Right atrium auricular region (tissue), 2 donors: ENCODE data around the gene CTTNBP2NL. TPM values are rescaled to one million over a fixed set of nuclear protein-coding genes. Genes with fewer than 3 reads are reported as not detected.
"Not testable (repeated sequence)": the region's sequence is repeated elsewhere in the genome, so short reads cannot be mapped to it uniquely, and the experiment has no call there.

Experiments used
- DNase-seq: peaks from one replicate; pipeline ENCODE4 v3.0.0-alpha.2; 2019; ENCODE audit warnings: low spot score
- H3K27ac ChIP-seq, 2 donors: fragments of 200-600 bp; sonication (generic); 1 replicate in 1 of 2; 2 replicates in 1 of 2; pipeline ENCODE4 v1.5.1; 2016 to 2019
- H3K27me3 ChIP-seq, 2 donors: fragments of 200-600 bp; sonication (generic); one replicate each; pipeline versions ENCODE4 v1.5.1 to v1.6.0; 2017 to 2019
- H3K36me3 ChIP-seq: fragments of 200-600 bp; sonication (generic); one replicate; pipeline ENCODE4 v1.5.1; 2016
- H3K4me1 ChIP-seq, 2 donors: fragments of 200-600 bp; sonication (generic); one replicate each; pipeline versions ENCODE4 v1.5.1 to v1.6.0; 2017 to 2019
- H3K4me3 ChIP-seq, 2 donors: fragments of 200-600 bp; sonication (generic); 1 replicate in 1 of 2; 2 replicates in 1 of 2; pipeline ENCODE4 v1.5.1; 2017 to 2019; ENCODE audit warnings: mild to moderate bottlenecking in 1 of 2, moderate library complexity in 1 of 2
- H3K9me3 ChIP-seq, 2 donors: fragments of 200-600 bp; sonication (generic); one replicate each; pipeline ENCODE4 v1.5.1; 2019
- total RNA-seq, 2 donors: library from RNA; depleted of rRNA; stranded (reverse); fragments of >200 nt; gene quantifications; one replicate each; pipeline ENCODE4 v1.1.0, GENCODE V29; 2016
- TF ChIP-seq, protein P1 (sequence below), 2 donors: fragments of 200-600 bp; sonication (generic); IDR thresholded peaks; one replicate each; pipeline ENCODE4 v1.5.1; 2019; ENCODE audit warnings: antibody characterized with exemption in 2 of 2

The CTTNBP2NL gene
- total RNA-seq, 2 donors from 2014 or later: 10.2 to 13.4 TPM

DNA sequence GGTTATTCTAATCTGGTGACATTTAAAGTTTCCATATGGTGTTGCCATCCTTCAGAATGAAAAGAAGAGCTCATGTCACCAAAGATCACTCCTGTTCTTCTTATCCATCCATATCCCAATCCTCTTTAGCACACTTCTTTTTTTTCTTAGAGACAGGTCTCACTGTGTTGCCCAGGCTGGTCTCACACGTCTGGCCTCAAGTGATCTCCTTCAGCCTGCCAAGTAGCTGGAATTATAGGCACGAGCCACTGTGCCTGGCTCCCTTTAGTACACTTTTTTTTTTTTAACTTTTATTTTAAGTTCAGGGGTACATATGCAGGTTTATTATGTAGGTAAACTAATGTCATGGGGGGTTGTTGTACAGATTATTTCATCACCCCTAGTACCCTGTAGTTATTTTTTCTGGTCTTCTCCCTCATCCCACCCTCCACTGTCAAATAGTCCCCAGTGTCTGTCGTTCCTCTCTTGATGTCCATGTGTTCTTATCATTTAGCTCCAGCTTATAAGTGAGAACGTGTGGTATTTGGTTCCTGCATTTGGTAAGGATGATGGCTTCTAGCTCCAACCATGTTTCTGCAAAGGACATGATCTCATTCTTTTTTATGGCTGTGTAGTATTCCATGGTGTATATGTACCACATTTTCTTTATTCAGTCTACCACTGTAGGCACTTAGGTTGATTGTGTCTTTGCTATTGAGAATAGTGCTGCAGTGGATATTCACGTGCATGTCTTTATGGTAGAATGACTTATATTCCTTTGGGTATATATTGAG, 40.6 kb downstream of the CTTNBP2NL start:
- Histone ChIP-seq H3K27me3 (no peaks in the 10 kb centered on the region), H3K4me1 (peaks cover 0 to 37% of the 10 kb centered on the region in 2 donors), H3K27ac (peak overlapping the region; percentile 33 to 45), H3K36me3 (no peaks in the 10 kb centered on the region), H3K9me3 (no peaks in the 10 kb centered on the region), H3K4me3 (no peak overlapping the region)
- TF ChIP-seq, protein P1, sequence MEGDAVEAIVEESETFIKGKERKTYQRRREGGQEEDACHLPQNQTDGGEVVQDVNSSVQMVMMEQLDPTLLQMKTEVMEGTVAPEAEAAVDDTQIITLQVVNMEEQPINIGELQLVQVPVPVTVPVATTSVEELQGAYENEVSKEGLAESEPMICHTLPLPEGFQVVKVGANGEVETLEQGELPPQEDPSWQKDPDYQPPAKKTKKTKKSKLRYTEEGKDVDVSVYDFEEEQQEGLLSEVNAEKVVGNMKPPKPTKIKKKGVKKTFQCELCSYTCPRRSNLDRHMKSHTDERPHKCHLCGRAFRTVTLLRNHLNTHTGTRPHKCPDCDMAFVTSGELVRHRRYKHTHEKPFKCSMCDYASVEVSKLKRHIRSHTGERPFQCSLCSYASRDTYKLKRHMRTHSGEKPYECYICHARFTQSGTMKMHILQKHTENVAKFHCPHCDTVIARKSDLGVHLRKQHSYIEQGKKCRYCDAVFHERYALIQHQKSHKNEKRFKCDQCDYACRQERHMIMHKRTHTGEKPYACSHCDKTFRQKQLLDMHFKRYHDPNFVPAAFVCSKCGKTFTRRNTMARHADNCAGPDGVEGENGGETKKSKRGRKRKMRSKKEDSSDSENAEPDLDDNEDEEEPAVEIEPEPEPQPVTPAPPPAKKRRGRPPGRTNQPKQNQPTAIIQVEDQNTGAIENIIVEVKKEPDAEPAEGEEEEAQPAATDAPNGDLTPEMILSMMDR (IDR thresholded peaks at IDR 0.05): no peak
- DNase-seq: no peak

DNA sequence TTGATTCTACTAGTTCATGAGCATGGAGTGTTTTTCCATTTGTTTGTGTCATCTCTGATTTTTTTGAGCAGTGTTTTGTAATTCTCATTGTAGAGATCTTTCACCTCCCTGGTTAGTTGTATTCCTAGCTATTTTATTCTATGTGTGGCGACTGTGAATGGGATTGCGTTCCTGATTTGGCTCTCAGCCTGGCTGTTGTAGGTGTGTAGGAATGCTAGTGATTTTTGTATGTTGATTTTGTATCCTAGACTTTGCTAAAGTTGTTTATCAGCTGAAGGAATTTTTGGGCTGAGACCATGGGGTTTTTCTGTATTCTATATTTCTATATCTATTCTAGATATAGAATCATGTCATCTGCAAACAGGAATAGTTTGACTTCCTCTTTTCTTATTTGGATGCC, 42.1 kb downstream of the CTTNBP2NL start:
- DNase-seq, H3K4me3 ChIP-seq, H3K36me3 ChIP-seq, H3K27me3 ChIP-seq, H3K9me3 ChIP-seq: not testable (repeated sequence)
- Histone ChIP-seq H3K4me1 (peaks cover 0 to 35% of the 10 kb centered on the region in 2 donors), H3K27ac (peak overlapping the region in 1 of 2 donors; percentile 57)

DNA sequence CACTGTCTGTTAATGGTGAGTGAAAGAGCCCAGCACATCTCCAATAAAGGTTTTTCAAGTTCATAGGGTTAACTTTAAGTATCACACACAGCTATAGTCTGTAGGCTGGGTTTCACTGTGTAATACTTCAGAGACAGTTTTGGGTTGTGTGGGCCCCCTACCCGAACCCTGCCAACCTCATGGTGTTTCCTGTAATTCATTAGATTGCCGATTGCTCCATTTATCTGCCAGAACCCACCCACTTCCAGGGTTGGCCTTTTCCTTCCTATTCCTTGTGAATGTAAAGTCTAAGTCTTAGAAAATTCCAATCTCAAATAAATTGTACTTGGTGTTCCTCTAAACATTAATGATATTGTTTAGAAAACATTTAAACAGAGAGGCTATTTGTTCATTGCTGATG, 43.6 kb downstream of the CTTNBP2NL start:
- H3K4me1 ChIP-seq: peaks cover 0 to 35% of the 10 kb centered on the region in 2 donors
- DNase-seq: no peak
- H3K27ac ChIP-seq: peak overlapping the region; percentile 36 to 57

DNA sequence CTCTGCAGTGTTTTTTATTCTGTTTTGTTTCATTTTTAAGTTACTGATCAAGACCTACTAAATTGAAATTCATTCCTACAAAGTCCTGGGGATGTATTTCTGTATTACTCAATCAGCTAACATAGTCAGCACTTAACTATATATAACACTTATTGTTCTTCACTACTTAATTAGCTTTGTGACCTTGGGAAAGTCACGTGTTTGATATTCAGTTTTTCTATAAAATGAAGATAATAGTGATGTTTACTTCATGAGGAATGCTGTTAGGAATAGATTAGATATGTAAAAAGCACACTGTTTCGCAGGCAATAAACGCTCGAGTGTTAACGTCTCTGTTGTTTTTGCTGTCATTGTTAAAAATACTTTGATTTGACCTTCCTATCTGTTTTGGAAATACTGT, 44.6 kb downstream of the CTTNBP2NL start:
- Histone ChIP-seq H3K9me3 (no peaks in the 10 kb centered on the region), H3K27ac (peak overlapping the region in 1 of 2 donors; percentile 35), H3K4me1 (peaks cover 0 to 33% of the 10 kb centered on the region in 2 donors), H3K36me3 (no peaks in the 10 kb centered on the region), H3K27me3 (no peaks in the 10 kb centered on the region), H3K4me3 (no peak overlapping the region)
- TF ChIP-seq, protein P1 (IDR thresholded peaks at IDR 0.05): no peak
- no peak for DNase-seq

More for the DNA sequence above, 43.6 kb downstream of the CTTNBP2NL start:
- Histone ChIP-seq H3K9me3 (no peaks in the 10 kb centered on the region), H3K27me3 (no peaks in the 10 kb centered on the region), H3K36me3 (no peaks in the 10 kb centered on the region), H3K4me3 (no peak overlapping the region)
- TF ChIP-seq, protein P1 (IDR thresholded peaks at IDR 0.05): no peak

DNA sequence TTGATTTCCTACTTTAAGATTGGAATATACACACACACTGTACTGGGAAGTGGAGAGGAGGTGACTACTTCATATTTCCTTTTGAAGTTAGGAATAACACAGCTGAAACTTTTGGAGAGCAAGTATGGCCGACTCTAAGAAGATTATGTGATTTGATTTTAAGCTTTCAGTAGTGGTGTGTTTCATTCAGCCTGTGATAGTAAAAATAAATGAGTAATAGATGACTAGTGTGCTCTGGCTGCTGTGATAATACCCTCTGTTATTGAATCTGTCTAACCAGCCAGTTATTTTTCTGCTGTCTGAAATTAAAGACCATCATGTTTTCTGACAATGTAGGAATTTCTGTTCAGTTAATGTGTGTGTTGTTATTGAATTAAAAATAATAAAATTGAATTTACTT, 48.3 kb downstream of the CTTNBP2NL start:
- peaks cover 8% of the 10 kb centered on the region for H3K36me3 ChIP-seq
- H3K4me3 ChIP-seq: no peak overlapping the region
- no peaks in the 10 kb centered on the region for H3K9me3 ChIP-seq
- TF ChIP-seq, protein P1 (IDR thresholded peaks at IDR 0.05): no peak
- peaks cover 0 to 8% of the 10 kb centered on the region in 2 donors for H3K4me1 ChIP-seq
- H3K27ac ChIP-seq: peak overlapping the region in 1 of 2 donors; percentile 3
- H3K27me3 ChIP-seq: no peaks in the 10 kb centered on the region
- DNase-seq: no peak

DNA sequence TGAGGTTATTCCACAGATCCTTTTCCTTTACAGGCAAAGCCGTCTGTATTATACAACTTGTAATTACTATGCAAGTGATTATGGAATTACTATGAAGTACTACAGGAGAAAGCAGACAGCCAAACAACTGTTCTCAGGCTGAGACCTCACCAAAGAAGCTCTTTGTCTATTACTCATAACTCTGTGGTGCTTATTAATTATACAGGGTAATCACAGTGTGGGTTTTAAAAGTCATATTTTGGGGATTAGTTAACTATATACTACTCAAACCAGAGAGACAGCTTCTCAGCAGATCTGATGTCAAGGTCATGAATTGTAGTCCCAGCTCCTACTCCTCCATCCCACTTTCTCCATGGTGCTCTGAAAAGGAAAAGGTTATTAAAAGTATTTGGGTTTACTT, 49.6 kb downstream of the CTTNBP2NL start:
- TF ChIP-seq, protein P1 (IDR thresholded peaks at IDR 0.05): no peak
- Histone ChIP-seq H3K4me3 (no peak overlapping the region), H3K9me3 (no peaks in the 10 kb centered on the region), H3K27ac (peak overlapping the region in 1 of 2 donors; percentile 7), H3K36me3 (peaks cover 17% of the 10 kb centered on the region), H3K4me1 (peaks cover 0 to 4% of the 10 kb centered on the region in 2 donors), H3K27me3 (no peaks in the 10 kb centered on the region)
- no peak for DNase-seq
